IMR-90 (cell line): ENCODE results near the gene PKP4. TPM values are rescaled to one million over a fixed set of nuclear protein-coding genes. Genes with fewer than 3 reads are reported as not detected.

Source experiments
- ATAC-seq: fragments of 200-7000 bp; cut with Tn5 transposase; 2 replicates; pipeline ENCODE4 v1.9.1; 2020; ENCODE audit warnings: low read depth, mild to moderate bottlenecking, moderate library complexity
- BruUV-seq: library from RNA; stranded (reverse); fragments of 400-500 nt; replicated peaks from 2 replicates; lab custom pipeline; 2021; lab: Mats Ljungman, UMichigan
- CTCF ChIA-PET: fragments of 300-600 bp; formaldehyde crosslinking; extraction: SDS; loops from one replicate; lab custom pipeline; 2021; ENCODE audit warnings: antibody characterized with exemption; lab: Yijun Ruan, JAX
- POLR2A ChIA-PET: fragments of 300-600 bp; sonication (Branson Sonifier 250); formaldehyde crosslinking; loops from one replicate; lab custom pipeline; 2022; ENCODE audit warnings: antibody characterized with exemption; ENCODE audit not compliant: unreplicated experiment; lab: Charles Lee
- DNase-seq: peaks from one replicate; pipeline ENCODE4 v3.0.0; 2013
- H2AFZ ChIP-seq: replicated peaks from 2 replicates; pipeline ENCODE3; 2013; ENCODE audit warnings: low read length, mild to moderate bottlenecking; ENCODE audit not compliant: poor library complexity
- H2AK5ac ChIP-seq: 2 replicates; pipeline ENCODE4 v1.6.1; 2013; ENCODE audit warnings: low read depth, low read length, inconsistent platforms
- H2AK9ac ChIP-seq: replicated peaks from 2 replicates; pipeline ENCODE3; 2013; ENCODE audit warnings: mild to moderate bottlenecking, low read depth, low read length, moderate library complexity; ENCODE audit not compliant: poor library complexity
- H2BK120ac ChIP-seq: 2 replicates; pipeline ENCODE4 v1.6.1; 2013; ENCODE audit warnings: low read depth, low read length, inconsistent platforms
- H2BK15ac ChIP-seq: 3 replicates; pipeline ENCODE4 v1.6.1; 2013; ENCODE audit warnings: low read depth, low read length, inconsistent platforms
- H2BK20ac ChIP-seq: 2 replicates; pipeline ENCODE4 v1.6.1; 2013; ENCODE audit warnings: low read depth, mild to moderate bottlenecking, inconsistent platforms, low read length, moderate library complexity
- H2BK5ac ChIP-seq: 2 replicates; pipeline ENCODE4 v1.6.1; 2013; ENCODE audit warnings: mild to moderate bottlenecking, low read depth, low read length, inconsistent platforms; ENCODE audit not compliant: poor library complexity, severe bottlenecking
- H3K14ac ChIP-seq: replicated peaks from 2 replicates; pipeline ENCODE4 v1.6.1; 2013; ENCODE audit warnings: low read depth, low read length, inconsistent platforms
- H3K18ac ChIP-seq: 2 replicates; pipeline ENCODE4 v1.6.1; 2013; ENCODE audit warnings: low read depth, low read length, control low read depth
- H3K23ac ChIP-seq: 2 replicates; pipeline ENCODE4 v1.6.1; 2013; ENCODE audit warnings: low read depth, low read length, inconsistent platforms
- H3K27ac ChIP-seq: 2 replicates; pipeline ENCODE4 v1.5.1; 2013; ENCODE audit warnings: mild to moderate bottlenecking, control low read depth, low read length; ENCODE audit not compliant: insufficient read depth
- H3K27me3 ChIP-seq: 2 replicates; pipeline ENCODE4 v1.6.1; 2013; ENCODE audit warnings: low read length; ENCODE audit not compliant: control insufficient read depth, insufficient read depth
- H3K36me3 ChIP-seq: 2 replicates; pipeline ENCODE4 v1.6.1; 2013; ENCODE audit warnings: low read length, mixed read lengths; ENCODE audit not compliant: control insufficient read depth, insufficient read depth
- H3K4ac ChIP-seq: 2 replicates; pipeline ENCODE4 v1.6.1; 2013; ENCODE audit warnings: low read depth, low read length, inconsistent platforms
- H3K4me1 ChIP-seq: 2 replicates; pipeline ENCODE4 v1.6.1; 2013; ENCODE audit warnings: low read length, mixed read lengths; ENCODE audit not compliant: control insufficient read depth, insufficient read depth
- H3K4me2 ChIP-seq: 2 replicates; pipeline ENCODE4 v1.6.1; 2013; ENCODE audit warnings: low read depth, mild to moderate bottlenecking, control low read depth, low read length, moderate library complexity
- H3K4me3 ChIP-seq: 2 replicates; pipeline ENCODE4 v1.5.1; 2013; ENCODE audit warnings: low read depth, mild to moderate bottlenecking, control low read depth, low read length, moderate library complexity; ENCODE audit not compliant: insufficient read depth
- H3K56ac ChIP-seq: 2 replicates; pipeline ENCODE4 v1.6.1; 2013; ENCODE audit warnings: low read length, inconsistent platforms; ENCODE audit not compliant: insufficient read depth; ENCODE audit errors: extremely low read depth
- H3K79me1 ChIP-seq, 2 experiments: 2 replicates each; pipeline ENCODE4 v1.6.1; 2013; ENCODE audit warnings: low read length in 2 of 2, inconsistent platforms in 1 of 2, low read depth in 1 of 2
- H3K9ac ChIP-seq: 2 replicates; pipeline ENCODE4 v1.6.1; 2013; ENCODE audit warnings: low read depth, low read length, control low read depth
- H3K9me1 ChIP-seq: 2 replicates; pipeline ENCODE4 v1.6.1; 2013; ENCODE audit warnings: low read length, inconsistent platforms; ENCODE audit not compliant: insufficient read depth
- H3K9me3 ChIP-seq: 2 replicates; pipeline ENCODE4 v1.6.1; 2013; ENCODE audit warnings: low read length; ENCODE audit not compliant: control insufficient read depth, insufficient read depth
- H4K20me1 ChIP-seq: 2 replicates; pipeline ENCODE4 v1.6.1; 2013; ENCODE audit warnings: low read length, inconsistent platforms; ENCODE audit not compliant: insufficient read depth
- H4K5ac ChIP-seq: 2 replicates; pipeline ENCODE4 v1.6.1; 2013; ENCODE audit warnings: mild to moderate bottlenecking, low read depth, low read length, control low read depth
- H4K8ac ChIP-seq, 2 experiments: 2 replicates each; pipeline ENCODE4 v1.6.1; 2013; ENCODE audit warnings: low read depth in 2 of 2, low read length in 2 of 2, control low read depth in 1 of 2, inconsistent platforms in 1 of 2
- H4K91ac ChIP-seq: 2 replicates; pipeline ENCODE4 v1.6.1; 2013; ENCODE audit warnings: low read depth, low read length, inconsistent platforms; ENCODE audit not compliant: insufficient read depth
- CHD1 ChIP-seq: IDR thresholded peaks from 2 replicates; pipeline ENCODE4 v1.6.1; 2012; ENCODE audit warnings: low read depth, low read length, improper control_type of control experiment
- CTCF ChIP-seq: conservative IDR thresholded peaks from 2 replicates; pipeline ENCODE4 v1.5.1; 2012; ENCODE audit warnings: mild to moderate bottlenecking, low read depth, low read length, improper control_type of control experiment
- ELK1 ChIP-seq: fragments of 150-350 bp; IDR thresholded peaks from 2 replicates; pipeline ENCODE4 v1.6.1; 2016; ENCODE audit warnings: low read depth, mild to moderate bottlenecking, low read length, moderate library complexity, borderline replicate concordance
- FOS ChIP-seq: fragments of 150-350 bp; IDR thresholded peaks from 2 replicates; pipeline ENCODE4 v1.6.1; 2016; ENCODE audit warnings: low read depth, low read length
- MAFK ChIP-seq: IDR thresholded peaks from 2 replicates; pipeline ENCODE4 v1.6.1; 2012; ENCODE audit warnings: low read depth, low read length, improper control_type of control experiment
- MAZ ChIP-seq: IDR thresholded peaks from 2 replicates; pipeline ENCODE4 v1.6.1; 2012; ENCODE audit warnings: low read depth, mild to moderate bottlenecking, low read length, improper control_type of control experiment, moderate library complexity, borderline replicate concordance
- MXI1 ChIP-seq: IDR thresholded peaks from 2 replicates; pipeline ENCODE4 v1.6.1; 2012; ENCODE audit warnings: low read depth, mild to moderate bottlenecking, low read length, moderate library complexity, borderline replicate concordance
- NFE2L2 ChIP-seq: fragments of 150-350 bp; IDR thresholded peaks from 2 replicates; pipeline ENCODE4 v1.6.1; 2016; ENCODE audit warnings: low read depth, mild to moderate bottlenecking, low read length
- POLR2A ChIP-seq: IDR thresholded peaks from 2 replicates; pipeline ENCODE4 v1.6.1; 2012; ENCODE audit warnings: mild to moderate bottlenecking, low read depth, low read length
- RAD21 ChIP-seq: IDR thresholded peaks from 2 replicates; pipeline ENCODE4 v1.6.1; 2012; ENCODE audit warnings: low read length, improper control_type of control experiment
- RCOR1 ChIP-seq: IDR thresholded peaks from 2 replicates; pipeline ENCODE4 v1.6.1; 2012; ENCODE audit warnings: mild to moderate bottlenecking, low read length, improper control_type of control experiment; ENCODE audit not compliant: insufficient replicate concordance
- RFX5 ChIP-seq: IDR thresholded peaks from 2 replicates; pipeline ENCODE4 v1.8.0; 2012; ENCODE audit warnings: low read depth, mild to moderate bottlenecking, low read length, moderate library complexity
- WGBS, 2 experiments: methylation state at CpG; one replicate each; pipeline versions ENCODE4 v1.1.5 to v1.1.7; 2013; ENCODE audit warnings: missing lambda C conversion rate in 2 of 2; ENCODE audit not compliant: insufficient read length in 1 of 2; ENCODE audit errors: extremely low coverage in 2 of 2; 5-methylcytosine and 5-hydroxymethylcytosine counted together
- dilution Hi-C: fragments of 300-500 bp; cut with HindIII; formaldehyde crosslinking; loops from one replicate; pipeline ENCODE4 v1.14.3; 2018; ENCODE audit warnings: low sequenced_read_pairs; ENCODE audit not compliant: unreplicated experiment
- in situ Hi-C: fragments of 300-500 bp; cut with MboI; formaldehyde crosslinking; loops from 3 replicates; pipeline ENCODE4 v1.14.3; 2019; ENCODE audit warnings: low sequenced_read_pairs, inconsistent platforms, mixed read lengths
- intact Hi-C: fragments of 100-400 bp; cut with micrococcal nuclease; formaldehyde crosslinking; loops from 2 replicates; pipeline ENCODE4 v1.10.0; 2022
- polyA plus RNA-seq, 3 experiments: library from polyadenylated mRNA; depleted of rRNA; stranded (reverse); fragments of >200 nt; gene quantifications; 2 replicates each; pipeline ENCODE4 v1.2.3, GENCODE V29; 2012; ENCODE audit warnings: low replicate concordance in 1 of 3
- total RNA-seq: library from RNA; depleted of rRNA; stranded (reverse); fragments of >200 nt; gene quantifications from 2 replicates; pipeline ENCODE4 v1.2.3, GENCODE V29; 2012
- TF ChIP-seq, protein P1 (sequence below): fragments of 150-350 bp; IDR thresholded peaks from 2 replicates; pipeline ENCODE4 v1.6.1; 2017; ENCODE audit warnings: mild to moderate bottlenecking, antibody characterized with exemption, low read length, low read depth

PKP4 gene
- total and polyA plus RNA-seq, 2 of the 4 experiments (the other 2 are of a cell fraction), result 20.1 to 37.8 TPM

DNA sequence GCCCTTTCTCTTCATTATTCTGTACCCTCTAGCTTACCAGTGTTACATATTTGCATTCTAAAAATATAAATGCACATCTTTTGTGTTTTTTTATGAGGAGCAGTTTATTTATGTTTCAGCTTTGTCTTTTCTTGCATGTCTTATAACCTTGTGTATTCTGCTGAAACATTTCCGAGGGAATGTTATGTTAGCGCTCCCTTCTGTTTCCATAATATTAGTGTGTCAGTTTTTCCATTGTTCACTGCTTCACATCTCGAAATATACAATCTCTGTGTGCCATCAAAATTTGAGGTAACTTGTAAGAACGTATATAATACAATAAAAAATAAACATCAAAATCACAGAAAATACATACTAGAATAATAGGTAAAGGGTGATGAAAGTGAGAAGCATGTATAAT is 153.3 kb downstream of the PKP4 start:
- Histone ChIP-seq H3K56ac (no peak overlapping the region), H3K4me1 (no peaks in the 10 kb centered on the region), H3K4me2 (no peak overlapping the region), H3K9me3 (no peaks in the 10 kb centered on the region), H3K23ac (no peak overlapping the region), H2AK5ac (no peak overlapping the region), H2BK20ac (no peak overlapping the region), H2BK15ac (no peak overlapping the region), H3K9me1 (no peaks in the 10 kb centered on the region), H2AK9ac (no peak overlapping the region), H2AFZ (no peak overlapping the region), H3K14ac (no peak overlapping the region), H4K8ac (no peak overlapping the region), H4K20me1 (no peaks in the 10 kb centered on the region), H3K36me3 (no peaks in the 10 kb centered on the region), H3K4me3 (no peak overlapping the region), H3K27me3 (no peaks in the 10 kb centered on the region), H2BK5ac (no peak overlapping the region), H3K4ac (no peak overlapping the region), H3K27ac (no peak overlapping the region), H3K79me1 (no peaks in the 10 kb centered on the region), H3K18ac (no peak overlapping the region), H4K91ac (no peak overlapping the region), H4K5ac (no peak overlapping the region), H2BK120ac (no peak overlapping the region), H3K9ac (no peak overlapping the region)
- no CpG with 5 or more reads among the region's 4 CpGs for whole genome bisulfite sequencing, 2 experiments
- intact Hi-C loops, result no loop called here
- BruUV-seq, result no TSS peak
- no peak for DNase-seq
- ATAC-seq, result no peak
- dilution Hi-C loops, result no loop called here
- ChIA-PET CTCF (interaction anchor here (1.4 kb wide), 1 partner anchor 10 kb away, joined by 3 read pairs; no protein-coding TSS in a partner anchor), POLR2A (no interaction called here)
- in situ Hi-C loops, result no loop called here
- TF ChIP-seq RFX5 (no peak), NFE2L2 (no peak), CTCF (no peak), FOS (no peak), CHD1 (no peak), ELK1 (no peak), POLR2A (no peak), MAZ (no peak), RCOR1 (no peak), MAFK (no peak), RAD21 (no peak), MXI1 (no peak)
- TF ChIP-seq, protein P1, sequence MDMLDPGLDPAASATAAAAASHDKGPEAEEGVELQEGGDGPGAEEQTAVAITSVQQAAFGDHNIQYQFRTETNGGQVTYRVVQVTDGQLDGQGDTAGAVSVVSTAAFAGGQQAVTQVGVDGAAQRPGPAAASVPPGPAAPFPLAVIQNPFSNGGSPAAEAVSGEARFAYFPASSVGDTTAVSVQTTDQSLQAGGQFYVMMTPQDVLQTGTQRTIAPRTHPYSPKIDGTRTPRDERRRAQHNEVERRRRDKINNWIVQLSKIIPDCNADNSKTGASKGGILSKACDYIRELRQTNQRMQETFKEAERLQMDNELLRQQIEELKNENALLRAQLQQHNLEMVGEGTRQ, result no peak
